Smooth muscle cell (in vitro differentiated cells): ENCODE results near the gene YIF1B. TPM values are rescaled to one million over a fixed set of nuclear protein-coding genes. Genes with fewer than 3 reads are reported as not detected.

Experiments
- DNase-seq: peaks from one replicate; lab custom pipeline; 2025; ENCODE audit not compliant: unreplicated experiment; lab: John Stamatoyannopoulos, UW
- H2AFZ ChIP-seq: fragments of 200-600 bp; sonication (generic); 2 replicates; pipeline ENCODE4 v1.6.0; 2016; ENCODE audit warnings: antibody characterized with exemption, low read depth, mild to moderate bottlenecking
- H3F3A ChIP-seq: fragments of 200-600 bp; sonication (generic); 2 replicates; pipeline ENCODE4 v1.6.0; 2017; ENCODE audit warnings: antibody characterized with exemption, low read depth
- H3K27ac ChIP-seq: fragments of 200-600 bp; sonication (generic); 2 replicates; pipeline ENCODE4 v1.5.1; 2016; ENCODE audit warnings: low read depth, mild to moderate bottlenecking
- H3K27me3 ChIP-seq: fragments of 200-600 bp; sonication (generic); 2 replicates; pipeline ENCODE4 v1.6.1; 2016; ENCODE audit warnings: low read depth, mild to moderate bottlenecking
- H3K36me3 ChIP-seq: fragments of 200-600 bp; sonication (generic); 2 replicates; pipeline ENCODE4 v1.5.1; 2016; ENCODE audit warnings: low read depth
- H3K4me1 ChIP-seq: fragments of 200-600 bp; sonication (generic); 2 replicates; pipeline ENCODE4 v1.5.1; 2016; ENCODE audit warnings: low read depth
- H3K4me2 ChIP-seq: fragments of 200-600 bp; sonication (generic); 2 replicates; pipeline ENCODE4 v1.6.0; 2016; ENCODE audit warnings: mild to moderate bottlenecking
- H3K4me3 ChIP-seq: fragments of 200-600 bp; sonication (generic); 2 replicates; pipeline ENCODE4 v1.5.1; 2016; ENCODE audit warnings: mild to moderate bottlenecking
- H3K79me2 ChIP-seq: fragments of 200-600 bp; sonication (generic); 2 replicates; pipeline ENCODE4 v1.6.0; 2016; ENCODE audit warnings: low read depth, mild to moderate bottlenecking
- H3K9ac ChIP-seq: fragments of 200-600 bp; sonication (generic); 2 replicates; pipeline ENCODE4 v1.6.0; 2016; ENCODE audit warnings: low read depth
- H3K9me3 ChIP-seq: fragments of 200-600 bp; sonication (generic); replicated peaks from 2 replicates; pipeline ENCODE4 v1.5.1; 2016; ENCODE audit warnings: low read depth
- H4K20me1 ChIP-seq: fragments of 200-600 bp; sonication (generic); 2 replicates; pipeline ENCODE4 v1.6.0; 2016; ENCODE audit warnings: low read depth
- WGBS: methylation state at CpG from one replicate; pipeline ENCODE4 v1.1.7; 2016; ENCODE audit warnings: low lambda C conversion rate; 5-methylcytosine and 5-hydroxymethylcytosine counted together
- polyA plus RNA-seq: library from polyadenylated mRNA; unstranded; fragments of >200 nt; fragmentation: Nextera tagmentation; extraction: Ambion mirVana; gene quantifications from 2 replicates; pipeline ENCODE4 v1.2.1, GENCODE V29; 2016
- total RNA-seq: library from RNA; depleted of rRNA; stranded (reverse); fragments of >200 nt; gene quantifications from 2 replicates; pipeline ENCODE4 v1.2.3, GENCODE V29; 2014
- TF ChIP-seq, protein P1 (sequence below): fragments of 200-600 bp; sonication (generic); IDR thresholded peaks from 2 replicates; pipeline ENCODE4 v1.5.1; 2017; ENCODE audit warnings: borderline replicate concordance, mild to moderate bottlenecking, antibody characterized with exemption; ENCODE audit not compliant: insufficient read depth, poor library complexity, severe bottlenecking

Gene YIF1B
- total and polyA plus RNA-seq, 2 experiments from 2014 or later, result 80.1 to 216 TPM

- H4K20me1 ChIP-seq, result peaks cover 25% of the 10 kb centered on the region
- no peak overlapping the region for H2AFZ ChIP-seq
- H3K9me3 ChIP-seq, result no peaks in the 10 kb centered on the region
- no peaks in the 10 kb centered on the region for H3F3A ChIP-seq
- no peak overlapping the region for H3K9ac ChIP-seq
- H3K79me2 ChIP-seq, result peaks cover 9% of the 10 kb centered on the region
- no peak overlapping the region for H3K4me3 ChIP-seq
- no peaks in the 10 kb centered on the region for H3K27me3 ChIP-seq
- TF ChIP-seq, protein P1, sequence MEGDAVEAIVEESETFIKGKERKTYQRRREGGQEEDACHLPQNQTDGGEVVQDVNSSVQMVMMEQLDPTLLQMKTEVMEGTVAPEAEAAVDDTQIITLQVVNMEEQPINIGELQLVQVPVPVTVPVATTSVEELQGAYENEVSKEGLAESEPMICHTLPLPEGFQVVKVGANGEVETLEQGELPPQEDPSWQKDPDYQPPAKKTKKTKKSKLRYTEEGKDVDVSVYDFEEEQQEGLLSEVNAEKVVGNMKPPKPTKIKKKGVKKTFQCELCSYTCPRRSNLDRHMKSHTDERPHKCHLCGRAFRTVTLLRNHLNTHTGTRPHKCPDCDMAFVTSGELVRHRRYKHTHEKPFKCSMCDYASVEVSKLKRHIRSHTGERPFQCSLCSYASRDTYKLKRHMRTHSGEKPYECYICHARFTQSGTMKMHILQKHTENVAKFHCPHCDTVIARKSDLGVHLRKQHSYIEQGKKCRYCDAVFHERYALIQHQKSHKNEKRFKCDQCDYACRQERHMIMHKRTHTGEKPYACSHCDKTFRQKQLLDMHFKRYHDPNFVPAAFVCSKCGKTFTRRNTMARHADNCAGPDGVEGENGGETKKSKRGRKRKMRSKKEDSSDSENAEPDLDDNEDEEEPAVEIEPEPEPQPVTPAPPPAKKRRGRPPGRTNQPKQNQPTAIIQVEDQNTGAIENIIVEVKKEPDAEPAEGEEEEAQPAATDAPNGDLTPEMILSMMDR, result no peak
- H3K4me2 ChIP-seq, result no peak overlapping the region
- H3K36me3 ChIP-seq, result no peaks in the 10 kb centered on the region
- peaks cover 9% of the 10 kb centered on the region for H3K4me1 ChIP-seq
- no peak for DNase-seq
- WGBS, result 96% methylated on average over 19 of the region's 24 CpGs
- no peak overlapping the region for H3K27ac ChIP-seq
Observed at GRCh38 chr19:38308926-38309614, 6.7 kb downstream of the YIF1B start.

GRCh38 chr19:38308006-38308766 lies 7.6 kb downstream of the YIF1B start:
- Histone ChIP-seq H3K4me1 (peaks cover 9% of the 10 kb centered on the region), H3K79me2 (peaks cover 9% of the 10 kb centered on the region), H3K4me3 (no peak overlapping the region), H3K27ac (no peak overlapping the region), H4K20me1 (peaks cover 25% of the 10 kb centered on the region), H3F3A (no peaks in the 10 kb centered on the region), H3K4me2 (no peak overlapping the region), H3K9ac (no peak overlapping the region), H3K27me3 (no peaks in the 10 kb centered on the region), H2AFZ (no peak overlapping the region), H3K9me3 (no peaks in the 10 kb centered on the region), H3K36me3 (no peaks in the 10 kb centered on the region)
- TF ChIP-seq, protein P1, result no peak
- WGBS, result 95% methylated on average over 12 of the region's 12 CpGs
- DNase-seq, result no peak

GRCh38 chr19:38307597-38307996 lies 8.2 kb downstream of the YIF1B start:
- H2AFZ ChIP-seq, result no peak overlapping the region
- no peak overlapping the region for H3K9ac ChIP-seq
- H3F3A ChIP-seq, result no peaks in the 10 kb centered on the region
- no peaks in the 10 kb centered on the region for H3K27me3 ChIP-seq
- peaks cover 9% of the 10 kb centered on the region for H3K4me1 ChIP-seq
- H3K9me3 ChIP-seq, result no peaks in the 10 kb centered on the region
- H3K36me3 ChIP-seq, result no peaks in the 10 kb centered on the region
- DNase-seq, result no peak
- no peak overlapping the region for H3K27ac ChIP-seq
- H3K79me2 ChIP-seq, result peaks cover 9% of the 10 kb centered on the region
- WGBS, result 91% methylated on average over 8 of the region's 8 CpGs
- H3K4me2 ChIP-seq, result no peak overlapping the region
- TF ChIP-seq, protein P1, result no peak
- H3K4me3 ChIP-seq, result no peak overlapping the region
- H4K20me1 ChIP-seq, result peaks cover 24% of the 10 kb centered on the region
